Brain pericyte (primary cell): Measurements from ENCODE around the gene FHIT.
"Not testable (repeated sequence)": the region's sequence is repeated elsewhere in the genome, so short reads cannot be mapped to it uniquely, and the experiment has no call there.

Source experiments
- DNase-seq: peaks from one replicate; pipeline ENCODE4 v3.0.0-alpha.2; 2012; ENCODE audit warnings: low read depth, low spot score

The FHIT gene

DNA sequence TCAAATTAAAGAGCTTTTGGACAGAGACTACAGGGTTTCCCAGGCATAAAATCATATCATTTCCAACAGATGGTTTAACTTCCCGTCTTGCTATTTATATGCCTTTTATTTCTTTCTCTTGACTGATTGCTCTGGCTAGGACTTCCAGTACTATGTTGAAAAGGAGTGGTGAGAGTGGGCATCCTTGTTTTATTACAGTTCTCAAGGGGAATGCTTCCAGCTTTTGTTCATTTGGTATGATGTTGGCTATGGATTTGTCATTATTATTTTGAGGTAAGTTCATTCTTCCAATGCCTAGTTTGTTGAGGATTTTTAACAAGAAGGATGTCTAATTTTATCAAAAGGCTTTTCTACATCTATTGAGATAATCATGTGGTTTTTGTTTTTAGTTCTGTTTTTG is 1304.9 kb downstream of the FHIT start:
- no peak for DNase-seq

DNA sequence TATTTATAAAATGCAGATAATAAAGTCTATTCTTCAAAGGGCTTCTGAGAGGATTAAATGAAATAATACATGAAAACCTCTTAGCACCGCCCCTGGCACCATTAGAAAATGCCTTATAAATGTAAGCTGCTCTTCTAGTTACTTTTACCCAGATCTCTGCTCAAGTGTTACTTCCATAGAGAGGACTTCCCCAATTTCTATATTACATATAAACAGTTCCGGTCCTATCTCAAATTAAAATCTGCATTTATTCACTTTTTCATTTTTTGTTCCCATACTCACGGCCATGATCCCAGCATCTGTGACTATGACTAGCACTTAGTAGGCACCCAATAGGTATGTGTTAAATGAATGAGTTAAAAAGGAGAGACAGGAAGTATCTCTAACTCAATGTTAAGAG is 1310.5 kb downstream of the FHIT start:
- no peak for DNase-seq

DNA sequence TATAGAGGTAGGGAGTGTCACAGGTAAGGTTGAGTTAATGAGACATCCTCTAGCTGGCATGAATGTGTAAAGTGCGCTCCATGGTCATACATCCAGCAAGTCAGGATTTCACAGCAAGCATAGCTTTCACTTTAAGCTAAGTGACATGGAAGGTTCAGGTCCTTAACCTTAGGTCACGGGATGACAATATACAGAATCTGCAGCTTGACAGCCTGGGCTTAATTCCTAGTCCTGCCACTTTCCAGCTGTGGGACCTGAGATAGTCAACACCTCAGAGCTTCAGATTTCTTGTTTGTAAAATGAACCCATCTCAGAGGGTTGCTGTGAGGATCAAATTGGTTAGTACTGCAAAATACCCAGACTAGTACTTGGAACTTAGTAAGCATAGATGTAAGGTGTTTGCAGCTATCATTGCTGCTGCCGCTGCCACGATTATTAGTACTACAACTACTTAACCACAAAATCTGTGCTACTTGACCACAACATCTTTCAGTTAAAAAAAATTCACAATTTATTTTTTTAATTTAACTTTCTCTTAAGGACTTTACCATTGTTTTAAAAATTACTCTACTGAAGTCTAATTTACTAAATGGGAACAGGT is 1311.3 kb downstream of the FHIT start:
- DNase-seq, result no peak

- no peak for DNase-seq
Observed at GRCh38 chr3:59938828-59939227, 1312.4 kb downstream of the FHIT start.

DNA sequence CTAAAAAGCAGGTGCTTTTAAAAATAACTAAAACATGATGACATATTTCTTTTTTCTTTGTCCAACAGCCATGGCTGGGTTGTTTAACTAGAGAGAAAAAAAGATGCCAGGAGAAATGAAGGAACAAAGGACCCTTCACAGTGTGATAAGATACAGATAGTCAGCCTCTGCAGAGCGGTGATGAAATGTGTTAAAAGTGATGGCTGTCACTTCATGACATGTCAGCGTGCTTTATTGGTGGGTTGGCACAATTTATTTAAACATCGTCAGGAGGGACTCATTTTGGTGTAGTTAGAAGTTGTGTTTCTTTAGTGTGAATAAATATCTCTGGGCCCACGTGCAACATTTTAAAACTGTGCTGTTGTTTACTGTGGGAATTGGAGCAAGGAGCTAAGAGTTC is 1314.1 kb downstream of the FHIT start:
- DNase-seq, result no peak

DNA sequence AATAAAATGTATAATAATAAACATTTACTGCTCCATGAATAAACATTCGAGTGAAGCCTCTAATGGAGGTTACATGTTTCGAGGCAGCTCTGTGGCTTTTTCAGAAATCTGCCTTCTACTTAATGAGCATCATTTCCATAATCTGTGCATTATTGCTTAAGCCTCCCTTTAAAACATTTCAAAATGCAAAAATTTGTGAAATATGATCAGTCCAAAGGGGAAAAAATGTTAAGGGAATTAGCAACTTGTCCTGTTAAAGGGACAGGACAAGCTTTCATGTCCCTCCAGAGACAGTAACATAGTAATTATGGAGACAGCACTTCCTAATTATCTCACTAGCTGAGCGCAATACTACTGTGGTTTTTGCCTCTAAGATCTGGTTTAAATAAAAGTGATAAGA is 1314.8 kb downstream of the FHIT start:
- DNase-seq, result no peak

DNA sequence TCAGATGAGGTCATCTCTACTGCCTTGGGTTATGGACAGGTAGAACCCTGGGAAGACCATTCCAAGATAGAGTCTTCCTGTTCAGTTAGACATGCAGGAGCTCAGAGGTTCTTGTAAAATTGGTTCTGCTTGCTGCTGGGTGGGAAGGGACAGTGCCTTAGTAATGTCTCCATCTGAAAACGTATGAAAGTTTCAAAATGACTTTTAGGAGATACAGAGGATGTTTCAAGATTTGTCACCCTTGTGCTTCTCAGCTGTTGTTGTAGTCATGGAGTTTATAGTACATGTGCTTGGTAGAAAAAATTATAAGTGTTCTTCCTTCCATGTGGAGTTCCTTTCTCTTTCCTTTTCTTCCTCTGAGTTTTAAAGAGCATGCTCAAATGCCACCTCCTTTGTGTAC is 1316.2 kb downstream of the FHIT start:
- DNase-seq, result no peak

DNA sequence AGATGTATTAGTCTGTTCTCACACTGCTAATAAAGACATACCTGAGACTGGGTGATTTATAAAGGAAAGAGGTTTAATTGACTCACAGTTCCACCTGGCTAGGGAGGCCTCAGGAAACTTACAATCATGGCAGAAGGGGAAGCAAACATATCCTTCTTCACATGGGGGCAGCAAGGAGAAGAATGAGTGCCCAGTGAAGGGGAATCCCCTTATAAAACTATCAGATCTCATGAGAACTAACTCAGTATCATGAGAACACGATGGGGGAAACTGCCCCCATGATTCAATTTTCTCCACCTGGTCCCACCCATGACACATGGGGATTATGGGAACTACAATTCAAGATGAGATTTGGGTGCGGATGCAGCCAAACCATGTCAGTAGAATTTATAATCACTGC is 1316.7 kb downstream of the FHIT start:
- not testable (repeated sequence) for DNase-seq

GRCh38 chr3:59930170-59930569 is 1321.1 kb downstream of the FHIT start:
- DNase-seq, result no peak

DNA sequence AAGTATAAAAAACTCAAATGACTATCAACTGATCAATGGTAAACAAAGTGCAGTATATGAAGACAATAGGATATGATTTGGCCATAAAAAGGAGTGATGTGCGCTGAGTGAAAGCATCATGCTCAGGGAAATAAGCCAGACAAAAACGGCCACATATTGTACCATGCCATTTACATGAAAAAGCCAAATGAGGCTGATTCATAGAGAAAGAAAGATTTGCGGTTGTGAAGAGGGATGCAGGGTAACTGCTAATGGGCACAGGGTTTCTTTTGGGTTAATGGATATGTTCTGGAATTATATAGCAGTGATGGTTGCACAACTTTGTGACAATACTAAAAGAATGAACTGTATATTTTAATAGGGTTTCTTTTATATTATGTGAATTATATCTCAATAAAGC is 1324.2 kb downstream of the FHIT start:
- DNase-seq, result no peak

- DNase-seq, result no peak
Observed at GRCh38 chr3:59925946-59926345, 1325.3 kb downstream of the FHIT start.

DNA sequence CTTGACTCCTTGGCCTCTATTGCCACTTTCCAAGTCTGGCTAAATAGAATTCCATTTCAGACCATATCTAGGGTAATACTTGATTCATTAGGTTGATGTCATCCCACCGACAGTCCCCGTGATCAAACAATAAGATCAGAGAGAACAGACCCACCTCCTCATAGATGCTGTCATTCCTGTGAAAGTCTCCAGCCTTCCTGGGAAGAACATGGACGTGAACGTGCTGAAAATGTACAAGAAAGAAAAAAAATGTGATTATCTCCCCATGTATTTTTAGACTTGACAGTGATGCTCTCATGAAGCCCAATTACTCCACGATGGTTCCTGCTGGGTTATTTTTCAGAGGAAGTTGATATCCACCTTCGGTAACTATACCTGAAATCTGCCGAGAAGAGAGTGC is 1329.1 kb downstream of the FHIT start:
- DNase-seq, result no peak

- no peak for DNase-seq
Observed at GRCh38 chr3:59920822-59921221, 1330.4 kb downstream of the FHIT start.

DNA sequence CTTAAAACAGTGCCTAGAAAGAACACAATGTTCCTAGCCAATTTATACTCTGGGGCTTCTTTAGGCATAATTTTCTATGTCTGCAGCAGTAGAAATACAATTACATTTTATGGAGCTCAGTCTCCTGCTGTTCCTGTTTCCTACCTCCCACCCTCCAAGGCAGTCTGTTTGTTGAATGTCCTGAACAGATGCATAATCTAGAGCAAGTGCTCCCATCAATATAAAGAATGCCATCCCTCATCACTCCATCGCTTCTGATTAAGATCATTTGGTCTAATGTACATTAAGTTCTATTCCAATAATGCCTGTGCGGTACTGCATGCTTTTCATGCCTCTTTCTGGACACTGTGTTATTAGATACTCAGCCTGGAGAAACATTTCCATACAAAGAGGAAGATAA is 1331.7 kb downstream of the FHIT start:
- no peak for DNase-seq

- no peak for DNase-seq
Observed at GRCh38 chr3:59914251-59914650, 1337.0 kb downstream of the FHIT start.

DNA sequence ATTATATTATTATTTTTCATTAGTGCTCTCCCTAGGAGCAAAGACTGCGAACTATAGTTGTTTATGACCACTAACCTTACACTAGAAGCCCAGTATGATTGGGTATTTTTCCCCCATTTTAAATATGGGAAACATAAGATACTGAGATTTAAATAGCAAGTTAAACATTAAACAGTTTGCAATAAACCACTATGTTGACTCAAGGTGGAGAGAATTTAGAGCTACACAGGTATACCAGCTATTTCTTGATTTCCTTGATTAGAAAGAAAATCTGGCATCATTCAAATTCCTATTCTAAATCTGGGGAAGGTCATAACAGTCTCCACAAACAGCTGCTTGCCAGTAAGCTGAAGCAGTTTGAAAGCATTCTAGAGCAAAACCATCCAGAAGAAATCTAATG is 1337.6 kb downstream of the FHIT start:
- no peak for DNase-seq

GRCh38 chr3:59908701-59909100 is 1342.6 kb downstream of the FHIT start:
- DNase-seq, result no peak

DNA sequence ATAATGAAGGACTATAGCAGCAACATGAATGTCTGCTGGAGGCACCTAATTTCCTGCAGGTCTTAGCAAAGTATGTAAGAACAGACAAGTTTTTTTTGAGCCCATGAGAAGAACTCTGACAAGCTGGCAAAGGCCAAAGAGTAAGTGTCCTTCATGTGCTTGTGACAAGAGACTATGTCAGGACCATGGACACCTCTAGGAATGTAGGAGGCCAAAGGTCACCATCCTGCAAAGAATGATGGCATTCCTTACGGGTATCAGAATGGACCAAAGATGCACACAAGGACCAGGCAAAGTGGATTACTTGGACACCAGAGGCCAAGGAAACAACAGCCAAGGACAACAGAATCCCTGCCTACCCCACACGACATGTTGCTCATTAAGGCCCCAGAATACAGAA is 1343.0 kb downstream of the FHIT start:
- no peak for DNase-seq

DNA sequence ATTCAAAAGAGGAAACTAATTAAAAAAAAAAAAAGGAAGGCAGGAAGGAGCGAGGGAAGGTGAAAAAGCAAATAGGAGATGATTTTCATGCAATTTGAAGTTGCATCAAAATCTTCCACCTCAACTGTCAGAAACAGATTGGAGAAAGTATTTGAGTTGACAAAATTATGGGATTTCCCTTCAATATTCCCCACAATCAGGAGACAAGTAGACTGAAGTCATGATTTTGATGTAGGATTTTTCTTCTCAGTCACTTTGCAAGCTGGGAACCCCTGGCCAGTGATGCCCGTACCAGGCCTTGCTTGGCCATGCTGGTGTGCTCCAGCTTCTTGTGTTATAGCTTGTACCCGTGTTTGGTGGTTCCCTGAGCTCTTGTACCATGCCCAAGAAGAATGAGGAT is 1347.0 kb downstream of the FHIT start:
- DNase-seq, result no peak

DNA sequence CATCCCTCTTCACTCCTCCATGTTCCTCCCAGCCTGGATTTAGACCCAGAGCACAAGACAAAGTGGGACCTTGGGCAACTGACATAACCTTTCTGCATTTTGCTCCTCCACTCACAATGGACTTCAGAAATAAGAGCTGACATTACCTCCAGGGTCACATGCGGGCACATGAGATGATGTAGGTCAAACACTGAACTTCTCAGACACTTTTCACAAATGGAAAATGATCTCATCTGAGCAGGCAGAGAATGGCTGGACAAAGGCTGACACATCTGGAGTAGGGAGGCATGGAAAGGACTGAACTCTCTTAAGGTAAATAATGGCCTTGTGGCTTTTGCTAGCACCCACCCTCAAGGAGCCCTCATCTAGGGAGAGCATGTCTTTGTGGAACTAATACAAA is 1352.2 kb downstream of the FHIT start:
- no peak for DNase-seq

GRCh38 chr3:59895972-59896371 is 1355.3 kb downstream of the FHIT start:
- DNase-seq, result no peak

- DNase-seq, result no peak
Observed at GRCh38 chr3:59894425-59895121, 1356.7 kb downstream of the FHIT start.

GRCh38 chr3:59890639-59891038 is 1360.6 kb downstream of the FHIT start:
- no peak for DNase-seq

DNA sequence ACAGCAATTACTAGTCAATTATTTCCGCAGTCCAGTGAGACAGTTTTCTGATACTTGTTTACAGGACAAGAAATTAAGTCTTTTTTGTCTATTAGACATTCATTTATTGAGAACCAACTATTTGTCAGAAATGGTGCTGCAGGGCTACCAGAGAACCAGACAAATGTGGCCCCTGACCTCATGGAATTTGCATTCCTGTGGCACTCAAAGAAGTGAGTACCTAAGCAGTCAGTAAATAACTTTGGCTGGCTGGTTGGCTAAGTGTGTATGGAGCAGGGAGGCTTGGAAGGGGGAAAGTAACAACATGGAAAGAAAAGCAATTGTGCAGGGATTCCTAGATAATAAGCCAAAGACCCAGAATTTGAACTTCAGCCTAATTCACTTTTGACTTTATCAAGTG is 1364.5 kb downstream of the FHIT start:
- no peak for DNase-seq
